Epithelial cell of esophagus (primary cell): ENCODE results near the gene CCDC122.

Source experiments
- DNase-seq: peaks from one replicate; pipeline ENCODE4 v3.0.0; 2010; ENCODE audit warnings: low read depth
- H3K4me3 ChIP-seq: 2 replicates; pipeline ENCODE4 v1.5.1; 2011; ENCODE audit warnings: mild to moderate bottlenecking, low read length, control low read depth
- TF ChIP-seq, protein P1 (sequence below): IDR thresholded peaks from 2 replicates; pipeline ENCODE4 v1.5.1; 2011; ENCODE audit warnings: low read depth, mild to moderate bottlenecking, low read length, control low read depth, inconsistent platforms; ENCODE audit not compliant: insufficient read depth; ENCODE audit errors: missing control alignments

The CCDC122 gene

DNA sequence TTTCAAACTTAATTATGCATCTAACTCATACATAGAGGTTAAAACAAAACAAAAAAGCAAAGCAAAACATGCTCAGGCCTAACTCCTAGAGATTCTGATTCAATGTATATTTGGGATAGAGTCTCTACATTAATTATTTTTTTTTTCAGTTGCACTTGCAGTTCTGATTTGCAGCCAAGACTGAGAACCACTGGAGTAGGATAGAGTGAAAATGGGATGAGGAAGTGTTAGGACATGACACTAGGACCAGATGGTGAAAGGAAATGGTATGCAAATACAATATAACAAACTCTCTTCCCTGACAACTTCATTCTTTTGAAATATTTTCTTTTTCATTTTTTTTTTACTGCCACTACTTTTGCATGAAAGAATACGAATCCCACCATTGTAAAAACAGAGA, 1.8 kb downstream of the CCDC122 start:
- no peak overlapping the region for H3K4me3 ChIP-seq
- TF ChIP-seq, protein P1, sequence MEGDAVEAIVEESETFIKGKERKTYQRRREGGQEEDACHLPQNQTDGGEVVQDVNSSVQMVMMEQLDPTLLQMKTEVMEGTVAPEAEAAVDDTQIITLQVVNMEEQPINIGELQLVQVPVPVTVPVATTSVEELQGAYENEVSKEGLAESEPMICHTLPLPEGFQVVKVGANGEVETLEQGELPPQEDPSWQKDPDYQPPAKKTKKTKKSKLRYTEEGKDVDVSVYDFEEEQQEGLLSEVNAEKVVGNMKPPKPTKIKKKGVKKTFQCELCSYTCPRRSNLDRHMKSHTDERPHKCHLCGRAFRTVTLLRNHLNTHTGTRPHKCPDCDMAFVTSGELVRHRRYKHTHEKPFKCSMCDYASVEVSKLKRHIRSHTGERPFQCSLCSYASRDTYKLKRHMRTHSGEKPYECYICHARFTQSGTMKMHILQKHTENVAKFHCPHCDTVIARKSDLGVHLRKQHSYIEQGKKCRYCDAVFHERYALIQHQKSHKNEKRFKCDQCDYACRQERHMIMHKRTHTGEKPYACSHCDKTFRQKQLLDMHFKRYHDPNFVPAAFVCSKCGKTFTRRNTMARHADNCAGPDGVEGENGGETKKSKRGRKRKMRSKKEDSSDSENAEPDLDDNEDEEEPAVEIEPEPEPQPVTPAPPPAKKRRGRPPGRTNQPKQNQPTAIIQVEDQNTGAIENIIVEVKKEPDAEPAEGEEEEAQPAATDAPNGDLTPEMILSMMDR, result no peak
- DNase-seq, result peak; percentile 14

DNA sequence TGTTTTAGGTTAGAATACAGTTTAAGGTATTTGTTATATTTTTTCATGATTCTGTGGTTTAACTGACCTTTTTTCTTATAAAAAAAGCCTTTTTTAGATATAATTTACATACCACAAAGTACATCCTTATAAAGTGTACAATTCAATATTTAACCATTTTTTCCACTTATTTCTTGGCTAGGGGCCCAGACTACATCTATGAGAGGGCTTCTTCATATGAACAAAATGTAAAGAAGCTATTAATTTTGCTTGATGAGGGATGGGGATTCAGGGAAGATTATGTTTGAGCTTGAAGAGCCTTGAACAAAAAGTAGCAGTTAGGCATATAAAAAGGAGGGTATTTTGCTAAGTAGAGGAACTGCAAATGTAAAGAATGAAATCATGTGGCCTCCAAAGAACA, 2.2 kb downstream of the CCDC122 start:
- TF ChIP-seq, protein P1, result no peak
- no peak overlapping the region for H3K4me3 ChIP-seq
- no peak for DNase-seq

DNA sequence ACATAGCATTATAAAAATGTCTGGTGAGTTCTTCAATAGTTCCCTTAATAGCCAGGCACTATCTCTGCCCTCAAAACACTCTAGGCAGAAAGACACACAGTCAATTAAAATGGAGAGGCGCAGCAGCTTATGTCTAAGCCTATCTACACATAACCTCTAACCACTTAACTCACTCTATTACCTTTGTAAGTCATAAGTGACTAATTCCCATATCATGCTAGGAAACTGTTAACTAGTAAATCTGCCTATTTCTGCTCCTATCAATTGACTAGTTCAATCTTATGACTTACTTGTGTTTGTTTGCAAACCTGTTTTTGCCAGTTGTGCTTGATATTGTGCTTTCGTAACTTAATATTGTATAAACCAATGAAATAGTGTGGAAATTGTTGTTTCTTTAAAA, 3.2 kb downstream of the CCDC122 start:
- no peak overlapping the region for H3K4me3 ChIP-seq
- peak; percentile 59 for DNase-seq

DNA sequence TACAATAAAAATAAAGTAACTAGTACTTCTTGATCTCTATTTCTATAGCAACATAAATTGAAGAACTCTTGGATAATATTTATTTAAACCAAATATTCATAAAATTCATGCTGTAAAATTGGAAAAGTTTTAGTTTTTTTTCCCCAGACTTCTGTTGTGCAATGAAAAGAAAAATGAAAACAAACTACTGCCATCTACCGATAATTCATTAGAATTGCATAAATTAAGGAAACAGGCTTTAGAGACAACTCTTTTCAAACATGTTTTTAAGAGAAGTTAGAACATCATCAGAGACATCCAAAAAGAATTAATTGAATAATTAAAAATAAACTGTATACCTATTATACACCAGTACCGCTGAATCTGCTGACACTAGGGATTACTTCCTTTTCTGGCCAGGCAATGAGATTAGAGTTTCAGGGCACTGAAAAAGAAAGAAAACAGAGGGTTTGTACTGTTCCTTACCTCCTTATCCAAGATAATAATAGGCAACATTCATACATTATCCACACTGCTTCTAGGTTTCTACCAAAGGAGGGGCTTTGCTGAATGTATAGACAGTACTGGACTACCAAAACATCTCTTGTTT, 4.9 kb downstream of the CCDC122 start:
- DNase-seq, result peak; percentile 27
- H3K4me3 ChIP-seq, result no peak overlapping the region
- TF ChIP-seq, protein P1, result peak; percentile 34

More for the DNA sequence above, 3.2 kb downstream of the CCDC122 start:
- TF ChIP-seq, protein P1, result no peak

DNA sequence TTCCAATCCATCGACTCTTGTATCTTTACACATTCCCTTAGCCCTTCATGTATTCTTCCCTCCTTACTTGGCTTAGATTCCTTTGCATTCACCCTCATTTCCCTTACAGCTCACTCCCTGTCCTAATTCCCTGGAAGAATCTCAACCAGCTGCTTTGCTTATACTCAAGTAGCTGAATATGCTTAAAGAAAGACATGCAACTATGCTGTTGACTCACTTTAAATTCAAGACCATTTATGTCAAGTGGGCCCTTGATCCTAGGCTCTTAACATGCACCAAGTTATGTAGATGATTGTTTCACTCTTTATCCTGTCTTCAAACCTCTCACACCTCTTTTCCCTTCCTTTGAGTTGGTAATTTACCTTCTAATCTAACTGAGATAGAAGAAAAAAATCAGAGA, 7.4 kb downstream of the CCDC122 start:
- no peak overlapping the region for H3K4me3 ChIP-seq
- no peak for DNase-seq
- TF ChIP-seq, protein P1, result no peak

DNA sequence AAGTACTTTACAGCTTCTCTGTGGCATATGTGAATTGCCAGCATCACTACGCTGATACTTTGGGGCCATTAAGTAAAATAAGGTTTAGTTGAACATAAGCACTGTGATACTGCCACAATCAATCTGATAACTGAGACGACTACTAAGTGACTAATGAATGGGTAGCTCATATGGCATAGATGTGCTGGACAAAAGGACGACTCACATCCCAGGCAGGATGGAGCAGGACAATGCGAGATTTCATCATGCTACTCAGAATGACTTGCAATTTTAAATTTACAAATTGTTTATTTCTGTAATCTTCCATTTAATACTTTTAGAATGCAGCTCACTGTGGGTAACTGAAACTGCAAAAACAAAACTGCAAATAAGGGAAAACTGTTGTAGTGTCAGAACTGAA, 13.6 kb downstream of the CCDC122 start:
- DNase-seq, result peak; percentile 85
- TF ChIP-seq, protein P1, result no peak
- H3K4me3 ChIP-seq, result no peak overlapping the region

DNA sequence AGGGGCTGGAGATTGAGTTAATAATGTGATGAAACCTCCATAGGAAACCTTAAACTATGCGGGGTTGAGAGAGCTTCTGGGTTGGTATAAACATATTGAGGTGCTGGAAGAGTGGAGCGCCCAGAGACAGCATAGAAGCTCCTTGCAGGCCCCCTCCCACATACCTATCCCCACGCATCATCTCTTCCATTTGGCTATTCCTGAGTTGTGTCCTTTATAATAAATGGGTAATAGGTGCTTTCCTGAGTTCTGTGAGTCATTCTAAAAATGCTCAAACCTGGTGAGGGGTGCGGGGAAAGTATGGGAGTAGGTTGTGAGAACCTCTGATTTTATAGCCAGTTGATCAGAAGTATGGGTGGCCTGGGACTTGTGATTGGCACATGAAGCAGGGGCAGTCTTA, 14.6 kb downstream of the CCDC122 start:
- H3K4me3 ChIP-seq, result no peak overlapping the region
- TF ChIP-seq, protein P1, result no peak
- DNase-seq, result peak; percentile 34
